SK-N-SH (cell line): ENCODE data around the gene SULT2B1. TPM values are rescaled to one million over a fixed set of nuclear protein-coding genes. Genes with fewer than 3 reads are reported as not detected.

ENCODE experiments used
- CTCF ChIA-PET: fragments of 300-600, 350-600 bp; formaldehyde crosslinking; extraction: SDS; loops from one replicate; lab custom pipeline; 2021; lab: Yijun Ruan, JAX
- POLR2A ChIA-PET: fragments of 350-600 bp; sonication (Branson Sonifier 250); formaldehyde crosslinking; extraction: SDS; loops from one replicate; lab custom pipeline; 2020; ENCODE audit warnings: antibody characterized with exemption, inconsistent platforms; lab: Yijun Ruan, JAX
- DNase-seq: peaks from one replicate; pipeline ENCODE4 v3.0.0; 2012
- H2AFZ ChIP-seq: fragments of 200-600 bp; sonication (generic); 2 replicates; pipeline ENCODE4 v1.8.1; 2016; ENCODE audit warnings: antibody characterized with exemption, mild to moderate bottlenecking, low read depth
- H3F3A ChIP-seq: fragments of 200-600 bp; sonication (generic); replicated peaks from 2 replicates; pipeline ENCODE3; 2016; ENCODE audit warnings: antibody characterized with exemption, mild to moderate bottlenecking; ENCODE audit not compliant: insufficient read depth
- H3K27ac ChIP-seq, 2 experiments: fragments of 200-500 bp in 1 of 2; fragments of 200-600 bp in 1 of 2; sonication (Bioruptor generic) in 1 of 2; sonication (generic), shearing (Covaris generic) in 1 of 2; 2 replicates each; pipeline versions ENCODE4 v1.5.1 to v1.6.1; 2014 to 2016; ENCODE audit warnings: low read depth in 2 of 2, inconsistent platforms in 1 of 2, low read length in 1 of 2, mild to moderate bottlenecking in 1 of 2, mixed read lengths in 1 of 2
- H3K27me3 ChIP-seq: fragments of 200-600 bp; sonication (generic), shearing (Covaris generic); 2 replicates; pipeline ENCODE4 v1.6.1; 2016; ENCODE audit warnings: mixed run types; ENCODE audit not compliant: insufficient read depth
- H3K36me3 ChIP-seq, 2 experiments: fragments of 200-500 bp in 1 of 2; fragments of 200-600 bp in 1 of 2; sonication (Bioruptor generic) in 1 of 2; sonication (generic) in 1 of 2; replicated peaks in 1 of 2; 2 replicates each; pipeline versions ENCODE3 to v1.5.1; 2014 to 2016; ENCODE audit warnings: low read length in 1 of 2, mild to moderate bottlenecking in 1 of 2; ENCODE audit not compliant: insufficient read depth in 2 of 2, control insufficient read depth in 1 of 2
- H3K4me1 ChIP-seq, 2 experiments: fragments of 200-500 bp in 1 of 2; fragments of 200-600 bp in 1 of 2; sonication (Bioruptor generic) in 1 of 2; sonication (generic), shearing (Covaris generic) in 1 of 2; 2 replicates each; pipeline versions ENCODE4 v1.5.1 to v1.6.1; 2014 to 2016; ENCODE audit warnings: low read depth in 1 of 2, low read length in 1 of 2, mixed run types in 1 of 2; ENCODE audit not compliant: insufficient read depth in 2 of 2, control insufficient read depth in 1 of 2
- H3K4me2 ChIP-seq: fragments of 200-600 bp; sonication (generic), shearing (Covaris generic); 2 replicates; pipeline ENCODE4 v1.6.1; 2017; ENCODE audit warnings: mixed run types
- H3K4me3 ChIP-seq, 2 experiments: fragments of 200-500 bp in 1 of 2; fragments of 200-600 bp in 1 of 2; sonication (Bioruptor generic) in 1 of 2; sonication (generic), shearing (Covaris generic) in 1 of 2; 2 replicates each; pipeline versions ENCODE4 v1.5.1 to v1.8.1; 2014 to 2016; ENCODE audit warnings: low read depth in 2 of 2, inconsistent platforms in 1 of 2, low read length in 1 of 2, mild to moderate bottlenecking in 1 of 2, mixed read lengths in 1 of 2, moderate library complexity in 1 of 2
- H3K79me2 ChIP-seq: fragments of 200-600 bp; sonication (generic); 2 replicates; pipeline ENCODE4 v1.8.1; 2017; ENCODE audit warnings: mild to moderate bottlenecking; ENCODE audit not compliant: insufficient read depth
- H3K9ac ChIP-seq: fragments of 200-600 bp; sonication (generic); 2 replicates; pipeline ENCODE4 v1.6.1; 2017; ENCODE audit warnings: mixed run types
- H3K9me2 ChIP-seq: fragments of 200-600 bp; sonication (generic); 2 replicates; pipeline ENCODE4 v1.6.1; 2017; ENCODE audit warnings: mixed run types
- H3K9me3 ChIP-seq: fragments of 200-600 bp; sonication (generic); 2 replicates; pipeline ENCODE4 v1.6.1; 2017; ENCODE audit warnings: mixed run types, mild to moderate bottlenecking, moderate library complexity
- H4K20me1 ChIP-seq: fragments of 200-600 bp; sonication (generic); 2 replicates; pipeline ENCODE4 v1.6.1; 2017; ENCODE audit warnings: mild to moderate bottlenecking, mixed run types; ENCODE audit not compliant: insufficient read depth
- ELF1 ChIP-seq: IDR thresholded peaks from 2 replicates; pipeline ENCODE4 v1.4.0; 2012
- EP300 ChIP-seq, 2 experiments: IDR thresholded peaks; 2 replicates each; pipeline versions ENCODE4 v1.4.0 to v1.6.1; 2012; ENCODE audit warnings: borderline replicate concordance in 1 of 2, low read depth in 1 of 2, low read length in 1 of 2
- FOSL2 ChIP-seq: IDR thresholded peaks from 2 replicates; pipeline ENCODE4 v1.4.0; 2012; ENCODE audit warnings: low read depth, mild to moderate bottlenecking, moderate library complexity, borderline replicate concordance
- FOXJ3 ChIP-seq: sonication (generic); formaldehyde crosslinking; IDR thresholded peaks from 2 replicates; pipeline ENCODE4 v1.5.1; 2020; ENCODE audit warnings: mild to moderate bottlenecking, missing genetic modification reagents
- GABPA ChIP-seq: IDR thresholded peaks from 2 replicates; pipeline ENCODE4 v1.4.0; 2012; ENCODE audit warnings: low read depth, mild to moderate bottlenecking
- JUND ChIP-seq: IDR thresholded peaks from 2 replicates; pipeline ENCODE4 v1.4.0; 2012
- MEF2A ChIP-seq: IDR thresholded peaks from 2 replicates; pipeline ENCODE4 v1.4.0; 2012; ENCODE audit warnings: low read depth, borderline replicate concordance
- NRF1 ChIP-seq: IDR thresholded peaks from 2 replicates; pipeline ENCODE4 v1.6.1; 2012; ENCODE audit warnings: low read depth, mild to moderate bottlenecking, low read length
- POLR2AphosphoS5 ChIP-seq: IDR thresholded peaks from 2 replicates; pipeline ENCODE4 v1.6.1; 2012; ENCODE audit warnings: low read depth, low read length
- RAD21 ChIP-seq: IDR thresholded peaks from 2 replicates; pipeline ENCODE4 v1.6.1; 2012; ENCODE audit warnings: mild to moderate bottlenecking, low read length
- RCOR1 ChIP-seq: fragments of 150-350 bp; IDR thresholded peaks from 2 replicates; pipeline ENCODE4 v1.6.1; 2017; ENCODE audit warnings: antibody characterized with exemption, low read length
- RFX5 ChIP-seq: IDR thresholded peaks from 2 replicates; pipeline ENCODE4 v1.6.1; 2012; ENCODE audit warnings: mild to moderate bottlenecking, improper control_type of control experiment, low read length
- RXRA ChIP-seq: IDR thresholded peaks from 2 replicates; pipeline ENCODE4 v1.4.0; 2012; ENCODE audit warnings: low read depth, mild to moderate bottlenecking, borderline replicate concordance
- SIN3A ChIP-seq: IDR thresholded peaks from 2 replicates; pipeline ENCODE4 v1.6.1; 2012; ENCODE audit warnings: low read depth, mild to moderate bottlenecking, low read length, moderate library complexity, borderline replicate concordance
- TCF12 ChIP-seq: IDR thresholded peaks from 2 replicates; pipeline ENCODE4 v1.4.0; 2012
- YY1 ChIP-seq: IDR thresholded peaks from 2 replicates; pipeline ENCODE4 v1.4.0; 2012; ENCODE audit warnings: low read depth, mild to moderate bottlenecking
- WGBS: methylation state at CpG from one replicate; pipeline ENCODE4 v1.1.6; 2017; ENCODE audit warnings: low lambda C conversion rate; 5-methylcytosine and 5-hydroxymethylcytosine counted together
- polyA plus RNA-seq, 3 experiments: library from polyadenylated mRNA; depleted of rRNA; stranded (reverse); fragments of >200 nt; gene quantifications; 2 replicates each; pipeline ENCODE4 v1.2.3, GENCODE V29; 2012
- TF ChIP-seq, protein P1 (sequence below): IDR thresholded peaks from 2 replicates; pipeline ENCODE4 v1.4.0; 2012; ENCODE audit warnings: low read depth
- TF ChIP-seq, protein P2 (sequence below): IDR thresholded peaks from 2 replicates; pipeline ENCODE4; 2012
- TF ChIP-seq, protein P3 (sequence below): IDR thresholded peaks from 2 replicates; pipeline ENCODE4 v1.6.1; 2012; ENCODE audit warnings: mild to moderate bottlenecking, low read depth, low read length, moderate library complexity
- TF ChIP-seq, protein P4 (sequence below): fragments of 150-350 bp; IDR thresholded peaks from 2 replicates; pipeline ENCODE4 v1.6.1; 2016; ENCODE audit warnings: mild to moderate bottlenecking, low read depth, low read length

Gene SULT2B1
- polyA plus RNA-seq (2012; rRNA removed) = 0.86 and 0.92 TPM in 2 replicates
- 0.40 and 0.50 TPM in 2 replicates for polyA plus RNA-seq (2012; cell fraction: cytosol; rRNA removed)
- polyA plus RNA-seq (2012; cell fraction: nucleus; rRNA removed) = 0.14 and 0.33 TPM in 2 replicates

DNA sequence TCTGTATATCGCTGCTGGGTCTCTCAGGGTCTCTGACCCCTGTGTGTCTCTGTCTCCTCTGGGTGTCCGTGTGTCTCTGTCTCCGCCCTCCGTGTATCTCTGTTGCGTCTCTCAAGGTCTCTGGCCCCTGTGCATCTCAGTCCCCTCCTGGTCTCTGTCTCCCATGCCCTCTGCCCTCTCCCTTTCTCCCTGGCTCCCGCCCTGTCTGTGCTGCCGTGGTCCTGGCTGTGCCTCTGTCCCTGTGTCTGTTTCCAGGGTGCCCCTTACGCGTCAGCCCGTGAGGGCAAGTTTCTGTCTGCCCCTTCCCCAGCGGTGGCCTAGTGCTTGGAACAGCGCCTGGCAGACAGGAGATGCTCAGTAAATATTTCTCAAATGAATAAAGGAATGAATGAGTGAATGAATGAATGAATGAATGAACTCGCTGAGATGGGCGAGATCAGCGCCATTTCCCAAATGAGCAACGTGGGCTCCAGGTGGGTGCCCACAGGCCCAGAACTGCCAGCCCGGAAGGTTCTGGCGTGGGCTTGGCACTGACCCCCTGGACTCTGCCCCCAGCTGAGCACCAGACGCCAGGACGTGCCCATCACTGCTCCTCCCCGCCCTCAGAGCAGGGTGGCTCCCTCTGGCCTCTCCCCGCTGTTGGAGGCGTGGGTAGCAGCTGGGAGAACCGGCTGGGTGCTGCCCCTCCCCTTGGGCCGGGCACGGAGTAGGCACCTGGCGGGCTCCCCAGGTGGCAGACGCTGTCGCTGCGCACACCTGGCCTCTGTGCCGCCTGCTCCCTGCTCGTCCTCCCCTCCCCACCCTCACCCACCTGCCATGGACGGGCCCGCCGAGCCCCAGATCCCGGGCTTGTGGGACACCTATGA is at the start of gene SULT2B1:
Gene SULT2B1, plus strand, starts transcription at position 736 of the 866 bp plus-strand sequence. Its CDS starts 81 bp downstream, at position 817.
- peaks cover 8% of the 10 kb centered on the region for H3F3A ChIP-seq
- CTCF ChIA-PET = interaction anchor here (2.0 kb wide), 1 partner anchor 38 kb away, joined by 6 read pairs; no protein-coding TSS in a partner anchor
- TF ChIP-seq GABPA (no peak), RFX5 (no peak), RXRA (no peak), RCOR1 (no peak), EP300 (IDR thresholded peaks at IDR 0.05; ENCODE audit: borderline replicate concordance in 1 of 2, low read depth in 1 of 2, low read length in 1 of 2) (no peak), JUND (no peak), TCF12 (no peak), YY1 (no peak), FOXJ3 (no peak), SIN3A (no peak), MEF2A (no peak), ELF1 (no peak)
- TF ChIP-seq, protein P1, sequence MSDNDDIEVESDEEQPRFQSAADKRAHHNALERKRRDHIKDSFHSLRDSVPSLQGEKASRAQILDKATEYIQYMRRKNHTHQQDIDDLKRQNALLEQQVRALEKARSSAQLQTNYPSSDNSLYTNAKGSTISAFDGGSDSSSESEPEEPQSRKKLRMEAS = no peak
- TF ChIP-seq, all 33 proteins: peak for 0
- Histone ChIP-seq H3K36me3 (no peaks in the 10 kb centered on the region), H3K27me3 (no peaks in the 10 kb centered on the region), H3K79me2 (no peaks in the 10 kb centered on the region), H3K4me1 (peaks cover 0 to 4% of the 10 kb centered on the region in 2 experiments; a peak in 1 of 4 replicates), H3K4me3 (no peak within 1 kb of the TSS), H2AFZ (no peak within 1 kb of the TSS), H3K4me2 (no peak within 1 kb of the TSS), H4K20me1 (no peaks in the 10 kb centered on the region), H3K9ac (no peak within 1 kb of the TSS), H3K9me3 (no peaks in the 10 kb centered on the region), H3K27ac (no peak within 1 kb of the TSS), H3K9me2 (no peaks in the 10 kb centered on the region)
- DNase-seq = peak; percentile 39
- POLR2A ChIA-PET = interaction anchor here (0.6 kb wide), 1 partner anchor 22 kb away, joined by 3 read pairs; no protein-coding TSS in a partner anchor
- 67% methylated on average over 18 of the region's 36 CpGs for WGBS

DNA sequence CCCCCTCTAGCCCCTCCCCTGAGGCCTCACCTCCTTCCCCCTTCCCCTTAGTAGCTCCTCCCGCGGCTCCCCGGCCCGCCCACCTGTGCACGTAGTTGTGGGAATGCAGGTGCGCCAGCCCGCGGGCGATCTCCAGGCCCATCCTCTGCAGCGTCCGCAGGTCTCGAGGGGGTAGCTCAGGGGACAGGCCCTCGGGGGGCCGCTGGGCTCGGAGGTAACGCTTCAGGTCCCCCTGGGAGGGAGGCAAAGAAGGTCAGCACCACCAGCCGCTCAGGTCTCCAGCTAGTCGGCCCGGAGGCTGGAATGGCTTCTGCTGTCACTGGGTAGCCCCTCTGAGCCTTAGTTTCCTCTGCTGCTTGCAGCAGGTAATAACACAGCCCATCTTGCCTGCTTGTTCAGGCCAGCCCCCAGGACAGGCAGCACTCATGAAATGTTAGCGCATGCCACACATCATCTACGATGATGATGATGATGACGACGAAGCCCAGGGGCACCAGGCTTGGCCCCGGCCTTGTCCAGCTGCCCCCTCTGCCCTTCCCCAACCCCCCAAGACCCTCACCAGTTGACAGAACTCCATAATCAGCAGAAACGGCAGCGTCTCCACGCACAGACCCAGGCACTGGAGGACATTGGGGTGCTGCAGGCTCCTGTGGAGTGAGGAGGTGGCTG is 49.5 kb upstream of the SULT2B1 start:
- ChIA-PET CTCF (interaction anchor here (1.1 to 1.2 kb wide), 2 partner anchors 12 to 87 kb away, joined by 3 read pairs; no protein-coding TSS in a partner anchor), POLR2A (interaction anchor here (1.2 kb wide), 1 partner anchor 9 kb away, joined by 5 read pairs; no protein-coding TSS in a partner anchor)
- H3F3A ChIP-seq = peaks cover 4% of the 10 kb centered on the region
- no peaks in the 10 kb centered on the region for H3K79me2 ChIP-seq
- no peak for DNase-seq
- peaks cover 0 to 4% of the 10 kb centered on the region in 2 experiments; a peak in 1 of 4 replicates for H3K4me1 ChIP-seq
- H4K20me1 ChIP-seq = no peaks in the 10 kb centered on the region
- H3K4me3 ChIP-seq = no peak overlapping the region
- no peaks in the 10 kb centered on the region for H3K9me2 ChIP-seq
- H3K27ac ChIP-seq = no peak overlapping the region
- no peak overlapping the region for H3K9ac ChIP-seq
- H3K36me3 ChIP-seq = peaks cover 0 to 2% of the 10 kb centered on the region in 2 experiments
- WGBS = 63% methylated on average over 21 of the region's 27 CpGs
- H3K27me3 ChIP-seq = no peaks in the 10 kb centered on the region
- no peak overlapping the region for H2AFZ ChIP-seq
- H3K9me3 ChIP-seq = no peaks in the 10 kb centered on the region
- H3K4me2 ChIP-seq = no peak overlapping the region
- TF ChIP-seq POLR2AphosphoS5 (no peak), YY1 (no peak), RAD21 (no peak), NRF1 (no peak), MEF2A (no peak), FOSL2 (no peak)
- TF ChIP-seq, protein P2, sequence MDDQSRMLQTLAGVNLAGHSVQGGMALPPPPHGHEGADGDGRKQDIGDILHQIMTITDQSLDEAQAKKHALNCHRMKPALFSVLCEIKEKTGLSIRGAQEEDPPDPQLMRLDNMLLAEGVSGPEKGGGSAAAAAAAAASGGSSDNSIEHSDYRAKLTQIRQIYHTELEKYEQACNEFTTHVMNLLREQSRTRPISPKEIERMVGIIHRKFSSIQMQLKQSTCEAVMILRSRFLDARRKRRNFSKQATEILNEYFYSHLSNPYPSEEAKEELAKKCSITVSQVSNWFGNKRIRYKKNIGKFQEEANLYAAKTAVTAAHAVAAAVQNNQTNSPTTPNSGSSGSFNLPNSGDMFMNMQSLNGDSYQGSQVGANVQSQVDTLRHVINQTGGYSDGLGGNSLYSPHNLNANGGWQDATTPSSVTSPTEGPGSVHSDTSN = no peak
- TF ChIP-seq, protein P3, sequence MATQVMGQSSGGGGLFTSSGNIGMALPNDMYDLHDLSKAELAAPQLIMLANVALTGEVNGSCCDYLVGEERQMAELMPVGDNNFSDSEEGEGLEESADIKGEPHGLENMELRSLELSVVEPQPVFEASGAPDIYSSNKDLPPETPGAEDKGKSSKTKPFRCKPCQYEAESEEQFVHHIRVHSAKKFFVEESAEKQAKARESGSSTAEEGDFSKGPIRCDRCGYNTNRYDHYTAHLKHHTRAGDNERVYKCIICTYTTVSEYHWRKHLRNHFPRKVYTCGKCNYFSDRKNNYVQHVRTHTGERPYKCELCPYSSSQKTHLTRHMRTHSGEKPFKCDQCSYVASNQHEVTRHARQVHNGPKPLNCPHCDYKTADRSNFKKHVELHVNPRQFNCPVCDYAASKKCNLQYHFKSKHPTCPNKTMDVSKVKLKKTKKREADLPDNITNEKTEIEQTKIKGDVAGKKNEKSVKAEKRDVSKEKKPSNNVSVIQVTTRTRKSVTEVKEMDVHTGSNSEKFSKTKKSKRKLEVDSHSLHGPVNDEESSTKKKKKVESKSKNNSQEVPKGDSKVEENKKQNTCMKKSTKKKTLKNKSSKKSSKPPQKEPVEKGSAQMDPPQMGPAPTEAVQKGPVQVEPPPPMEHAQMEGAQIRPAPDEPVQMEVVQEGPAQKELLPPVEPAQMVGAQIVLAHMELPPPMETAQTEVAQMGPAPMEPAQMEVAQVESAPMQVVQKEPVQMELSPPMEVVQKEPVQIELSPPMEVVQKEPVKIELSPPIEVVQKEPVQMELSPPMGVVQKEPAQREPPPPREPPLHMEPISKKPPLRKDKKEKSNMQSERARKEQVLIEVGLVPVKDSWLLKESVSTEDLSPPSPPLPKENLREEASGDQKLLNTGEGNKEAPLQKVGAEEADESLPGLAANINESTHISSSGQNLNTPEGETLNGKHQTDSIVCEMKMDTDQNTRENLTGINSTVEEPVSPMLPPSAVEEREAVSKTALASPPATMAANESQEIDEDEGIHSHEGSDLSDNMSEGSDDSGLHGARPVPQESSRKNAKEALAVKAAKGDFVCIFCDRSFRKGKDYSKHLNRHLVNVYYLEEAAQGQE = no peak
- TF ChIP-seq, protein P4, sequence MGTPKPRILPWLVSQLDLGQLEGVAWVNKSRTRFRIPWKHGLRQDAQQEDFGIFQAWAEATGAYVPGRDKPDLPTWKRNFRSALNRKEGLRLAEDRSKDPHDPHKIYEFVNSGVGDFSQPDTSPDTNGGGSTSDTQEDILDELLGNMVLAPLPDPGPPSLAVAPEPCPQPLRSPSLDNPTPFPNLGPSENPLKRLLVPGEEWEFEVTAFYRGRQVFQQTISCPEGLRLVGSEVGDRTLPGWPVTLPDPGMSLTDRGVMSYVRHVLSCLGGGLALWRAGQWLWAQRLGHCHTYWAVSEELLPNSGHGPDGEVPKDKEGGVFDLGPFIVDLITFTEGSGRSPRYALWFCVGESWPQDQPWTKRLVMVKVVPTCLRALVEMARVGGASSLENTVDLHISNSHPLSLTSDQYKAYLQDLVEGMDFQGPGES = no peak
- TF ChIP-seq, protein P1 = no peak
